Transverse colon (tissue), 4 donors: ENCODE results near the gene IGFL3. TPM values are rescaled to one million over a fixed set of nuclear protein-coding genes. Genes with fewer than 3 reads are reported as not detected.
A peak's percentile ranks its signal among the peaks of the same experiment; 100 is the strongest.

ENCODE experiments used
- DNase-seq: peaks from one replicate; pipeline ENCODE4 v3.0.0-alpha.2; 2019
- H3K27ac ChIP-seq, 4 donors: fragments of 200-600 bp; sonication (generic); 2 replicates each; pipeline ENCODE4 v1.5.1; 2016 to 2018; ENCODE audit warnings: inconsistent platforms in 4 of 4
- H3K27me3 ChIP-seq: fragments of 200-600 bp; sonication (generic); 2 replicates; pipeline ENCODE4 v1.5.1; 2017; ENCODE audit warnings: inconsistent platforms
- H3K36me3 ChIP-seq, 4 donors: fragments of 200-600 bp; sonication (generic); 2 replicates each; pipeline ENCODE4 v1.5.1; 2017 to 2019; ENCODE audit warnings: inconsistent platforms in 4 of 4
- H3K4me1 ChIP-seq, 4 donors: fragments of 200-600 bp; sonication (generic); 2 replicates each; pipeline ENCODE4 v1.5.1; 2017 to 2020; ENCODE audit warnings: inconsistent platforms in 4 of 4
- H3K4me3 ChIP-seq, 4 donors: fragments of 200-600 bp; sonication (generic); 1 replicate in 1 of 4; 2 replicates in 3 of 4; pipeline versions ENCODE4 v1.5.1 to v1.6.1; 2017 to 2019; ENCODE audit warnings: inconsistent platforms in 4 of 4
- H3K9me3 ChIP-seq, 2 donors: fragments of 200-600 bp; sonication (generic); 2 replicates each; pipeline ENCODE4 v1.5.1; 2017 to 2019; ENCODE audit warnings: inconsistent platforms in 2 of 2
- EP300 ChIP-seq: sonication (generic); formaldehyde crosslinking; IDR thresholded peaks from one replicate; pipeline ENCODE4 v1.6.1; 2017; ENCODE audit warnings: antibody characterized with exemption, low read depth
- POLR2A ChIP-seq: fragments of 450-650 bp; IDR thresholded peaks from one replicate; pipeline ENCODE4 v1.6.1; 2016; ENCODE audit warnings: antibody characterized with exemption, mild to moderate bottlenecking, moderate library complexity
- POLR2AphosphoS5 ChIP-seq, 3 donors: sonication (generic); formaldehyde crosslinking; IDR thresholded peaks; one replicate each; pipeline ENCODE4 v1.6.1; 2016; ENCODE audit warnings: antibody characterized with exemption in 3 of 3
- WGBS, 2 donors: methylation state at CpG; one replicate each; pipeline ENCODE4 v1.1.5; 2018; ENCODE audit warnings: low coverage in 1 of 2; 5-methylcytosine and 5-hydroxymethylcytosine counted together
- in situ Hi-C, 4 donors: fragments of 200-750 bp; cut with MboI; loops; one replicate each; pipeline versions ENCODE4 v1.15.0 to v1.15.1; 2017; ENCODE audit warnings: low sequenced_read_pairs in 3 of 4, low pct_ligation_motif_present in 1 of 4, low pct_unique_long_range_greater_than_20kb in 1 of 4
- intact Hi-C: fragments of 100-400 bp; cut with DNase I; formaldehyde crosslinking; loops from one replicate; pipeline ENCODE4 v1.15.1; 2023; ENCODE audit warnings: low total_unique reads
- total RNA-seq, 4 donors: library from RNA; depleted of rRNA; stranded (reverse); fragments of >200 nt; gene quantifications; one replicate each; pipeline ENCODE4 v1.1.0, GENCODE V29; 2016
- TF ChIP-seq, protein P1 (sequence below), 5 experiments: fragments of 200-600 bp in 3 of 5; fragments of 450-650 bp in 2 of 5; sonication (generic) in 3 of 5; IDR thresholded peaks; 1 replicate in 2 of 5; 2 replicates in 3 of 5; pipeline ENCODE4 v1.5.1; 2016 to 2017; ENCODE audit warnings: antibody characterized with exemption in 5 of 5, inconsistent platforms in 3 of 5, mild to moderate bottlenecking in 2 of 5, moderate library complexity in 1 of 5

Gene IGFL3
- total RNA-seq, 4 donors from 2014 or later, result not detected

GRCh38 chr19:46150606-46151005 lies 26.1 kb upstream of the IGFL3 start:
- Histone ChIP-seq H3K9me3 (no peaks in the 10 kb centered on the region), H3K4me1 (no peaks in the 10 kb centered on the region), H3K36me3 (no peaks in the 10 kb centered on the region), H3K27me3 (peaks cover 4% of the 10 kb centered on the region), H3K4me3 (no peak overlapping the region), H3K27ac (no peak overlapping the region)
- no peak for TF ChIP-seq POLR2A
- TF ChIP-seq, protein P1, sequence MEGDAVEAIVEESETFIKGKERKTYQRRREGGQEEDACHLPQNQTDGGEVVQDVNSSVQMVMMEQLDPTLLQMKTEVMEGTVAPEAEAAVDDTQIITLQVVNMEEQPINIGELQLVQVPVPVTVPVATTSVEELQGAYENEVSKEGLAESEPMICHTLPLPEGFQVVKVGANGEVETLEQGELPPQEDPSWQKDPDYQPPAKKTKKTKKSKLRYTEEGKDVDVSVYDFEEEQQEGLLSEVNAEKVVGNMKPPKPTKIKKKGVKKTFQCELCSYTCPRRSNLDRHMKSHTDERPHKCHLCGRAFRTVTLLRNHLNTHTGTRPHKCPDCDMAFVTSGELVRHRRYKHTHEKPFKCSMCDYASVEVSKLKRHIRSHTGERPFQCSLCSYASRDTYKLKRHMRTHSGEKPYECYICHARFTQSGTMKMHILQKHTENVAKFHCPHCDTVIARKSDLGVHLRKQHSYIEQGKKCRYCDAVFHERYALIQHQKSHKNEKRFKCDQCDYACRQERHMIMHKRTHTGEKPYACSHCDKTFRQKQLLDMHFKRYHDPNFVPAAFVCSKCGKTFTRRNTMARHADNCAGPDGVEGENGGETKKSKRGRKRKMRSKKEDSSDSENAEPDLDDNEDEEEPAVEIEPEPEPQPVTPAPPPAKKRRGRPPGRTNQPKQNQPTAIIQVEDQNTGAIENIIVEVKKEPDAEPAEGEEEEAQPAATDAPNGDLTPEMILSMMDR (IDR thresholded peaks at IDR 0.05), result no peak
- no peak for TF ChIP-seq EP300
- TF ChIP-seq POLR2AphosphoS5 (IDR thresholded peaks at IDR 0.05), result no peak
- in situ Hi-C loops, result no loop called here
- 63 to 87% methylated on average over 3 to 5 of the region's 5 CpGs for WGBS, 2 donors
- intact Hi-C loops, result no loop called here
- no peak for DNase-seq

DNA sequence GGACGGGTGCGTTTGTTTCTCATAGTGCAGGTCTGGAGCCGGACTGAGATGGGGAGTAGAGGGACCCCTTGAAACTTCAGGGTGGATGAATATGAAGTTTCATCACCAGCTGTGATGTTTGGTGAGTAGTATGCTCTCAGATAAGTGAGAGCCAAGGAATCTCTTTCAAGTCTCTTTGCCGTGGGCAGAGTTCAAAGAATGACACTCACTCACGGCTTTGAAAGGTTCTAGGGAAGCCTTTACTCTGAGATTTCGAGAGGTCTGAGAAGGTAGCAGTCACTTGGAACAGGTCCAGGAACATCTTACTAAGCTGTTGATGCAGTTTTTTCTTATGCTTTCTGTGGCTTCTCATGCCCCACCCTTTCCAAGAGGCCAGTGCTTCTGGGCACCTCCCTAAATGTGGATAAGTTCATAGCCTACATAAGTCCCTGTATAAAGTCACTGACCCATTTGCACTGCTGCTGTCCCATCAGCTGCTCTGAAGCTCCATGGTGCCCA lies 23.4 kb upstream of the IGFL3 start, which contains the start of gene IGFL2:
Gene IGFL2 (plus strand): TSS at position 448 of the 498 bp plus-strand sequence. CDS start 41 bp downstream, at position 489.
- no peaks in the 10 kb centered on the region for H3K9me3 ChIP-seq
- H3K27ac ChIP-seq, result no peak within 1 kb of the TSS
- no peak for TF ChIP-seq POLR2A
- TF ChIP-seq, protein P1 (IDR thresholded peaks at IDR 0.05), result no peak
- TF ChIP-seq POLR2AphosphoS5 (IDR thresholded peaks at IDR 0.05), result no peak
- TF ChIP-seq EP300, result no peak
- no peaks in the 10 kb centered on the region for H3K27me3 ChIP-seq
- peaks cover 0 to 5% (median 0%) of the 10 kb centered on the region in 4 donors for H3K4me1 ChIP-seq
- intact Hi-C loops, result no loop called here
- DNase-seq, result no peak
- in situ Hi-C loops, result no loop called here
- WGBS, 2 donors, result 88% methylated on average over 6 of the region's 6 CpGs; no CpG with 5 or more reads in 1 of the 2 donors
- no peak within 1 kb of the TSS for H3K4me3 ChIP-seq
- H3K36me3 ChIP-seq, result no peaks in the 10 kb centered on the region

- no peaks in the 10 kb centered on the region for H3K9me3 ChIP-seq
- 74 to 80% methylated on average over 7 to 8 of the region's 8 CpGs for WGBS, 2 donors
- no peak overlapping the region for H3K4me3 ChIP-seq
- intact Hi-C loops, result no loop called here
- no peak for DNase-seq
- no peaks in the 10 kb centered on the region for H3K36me3 ChIP-seq
- in situ Hi-C loops, result no loop called here
- H3K27ac ChIP-seq, result no peak overlapping the region
- peaks cover 0 to 5% (median 0%) of the 10 kb centered on the region in 4 donors for H3K4me1 ChIP-seq
- TF ChIP-seq POLR2A (no peak), POLR2AphosphoS5 (IDR thresholded peaks at IDR 0.05) (no peak), EP300 (no peak)
- TF ChIP-seq, protein P1 (IDR thresholded peaks at IDR 0.05), result no peak
- H3K27me3 ChIP-seq, result no peaks in the 10 kb centered on the region
Measured at GRCh38 chr19:46147166-46147740, 22.8 kb upstream of the IGFL3 start.

DNA sequence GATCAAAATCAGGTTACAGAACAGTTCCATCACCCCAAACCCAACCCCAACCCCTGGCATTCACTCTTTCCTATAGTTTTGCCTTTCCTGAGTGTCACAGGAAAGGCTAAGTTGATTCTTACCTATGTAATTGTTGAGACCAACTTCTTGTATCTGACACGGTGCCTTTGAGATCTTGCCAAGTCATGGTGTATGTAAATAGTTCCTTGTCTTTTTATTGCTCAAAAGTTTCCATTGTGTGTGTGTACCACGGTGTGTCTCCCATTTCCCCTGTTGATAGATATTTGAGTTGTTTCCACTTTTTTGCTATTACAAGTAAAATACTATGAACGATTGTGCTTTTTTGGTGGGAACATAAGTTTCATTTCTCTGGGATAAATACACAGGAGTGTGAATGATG lies 20.3 kb upstream of the IGFL3 start:
- H3K27ac ChIP-seq, result peak overlapping the region in 1 of 4 donors; percentile 28
- peak; percentile 24 for DNase-seq
- no peak for TF ChIP-seq POLR2A
- TF ChIP-seq, protein P1 (IDR thresholded peaks at IDR 0.05), result no peak
- TF ChIP-seq POLR2AphosphoS5 (IDR thresholded peaks at IDR 0.05), result no peak
- TF ChIP-seq EP300, result no peak
- H3K9me3 ChIP-seq, result no peaks in the 10 kb centered on the region
- no peaks in the 10 kb centered on the region for H3K27me3 ChIP-seq
- no peaks in the 10 kb centered on the region for H3K36me3 ChIP-seq
- in situ Hi-C loops (no loop called here), intact Hi-C loops (no loop called here)
- WGBS, 2 donors, result 23 to 29% methylated on average over 3 of the region's 3 CpGs
- H3K4me1 ChIP-seq, result peaks cover 0 to 5% (median 0%) of the 10 kb centered on the region in 4 donors
- no peak overlapping the region for H3K4me3 ChIP-seq
